ENCODE measurements around the gene TEX28. TPM values are rescaled to one million over a fixed set of nuclear protein-coding genes. Genes with fewer than 3 reads are reported as not detected.

Gene TEX28
- total RNA-seq, 2 experiments from 2014 or later = not detected

DNA sequence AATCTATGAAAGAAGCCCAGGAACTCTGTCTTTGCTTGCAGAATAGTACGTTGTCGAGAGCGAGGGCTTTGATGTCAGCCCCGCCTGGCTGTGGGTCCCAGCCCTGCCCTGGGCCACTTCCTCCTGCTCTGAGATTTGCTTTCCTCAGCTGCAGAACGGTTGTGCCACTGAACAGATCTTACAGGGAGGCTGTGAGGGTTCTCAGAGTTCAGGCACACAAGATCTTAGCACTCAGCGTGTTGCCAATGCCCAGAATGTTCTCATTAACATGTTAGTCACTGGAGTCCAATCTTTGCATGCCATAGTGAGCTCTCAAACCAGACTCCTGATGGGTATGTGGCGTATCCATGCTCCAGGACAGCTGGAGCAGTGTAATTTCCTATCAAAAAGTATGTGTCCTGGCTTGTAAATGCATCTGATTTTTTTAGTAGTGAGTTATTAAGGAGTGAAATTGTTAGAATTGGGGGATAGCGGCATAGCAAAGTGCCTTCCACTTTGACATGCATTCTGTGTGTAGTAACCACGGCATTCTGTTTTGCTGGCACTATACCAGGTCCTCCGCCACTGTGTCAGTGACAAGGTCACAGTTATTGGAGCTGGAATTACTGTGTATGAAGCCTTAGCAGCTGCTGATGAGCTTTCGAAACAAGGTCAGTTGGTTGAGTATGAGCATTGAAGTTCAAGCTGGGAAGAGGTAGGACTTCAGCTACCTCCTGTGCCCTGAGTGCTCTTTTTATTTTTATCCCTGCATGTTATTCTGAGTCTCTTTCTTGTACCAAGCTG lies 32.3 kb upstream of the TEX28 start:
- POLR2A ChIA-PET = no interaction called here
- Mint-ChIP-seq H3K4me3 (peak overlapping the region; percentile 39), H3K4me1 (peaks cover 39% of the 10 kb centered on the region), H3K27ac (peak overlapping the region; percentile 82), H3K27me3 (no peaks in the 10 kb centered on the region), H3K9me3 (ENCODE audit: low read depth) (no peaks in the 10 kb centered on the region), H3K36me3 (ENCODE audit: low read depth) (no peaks in the 10 kb centered on the region)
- intact Hi-C loops (cut with DNase I, micrococcal nuclease) = loop anchor here in 1 of 2 experiments (5.0 kb wide), 1 partner anchor 45 kb away; the partner anchor contains the start of gene FLNA
- DNase-seq (peak; percentile 52), ATAC-seq (peak; percentile 87)
- CTCF ChIA-PET = interaction anchor here (0.7 to 2.4 kb wide), 5 partner anchors 17 to 346 kb away, joined by 3 to 8 read pairs (median 3); no protein-coding TSS in a partner anchor

GRCh38 chrX:154325541-154325940 lies 30.6 kb upstream of the TEX28 start:
- Mint-ChIP-seq H3K27ac (no peak overlapping the region), H3K36me3 (ENCODE audit: low read depth) (no peaks in the 10 kb centered on the region), H3K4me1 (peaks cover 49% of the 10 kb centered on the region), H3K4me3 (no peak overlapping the region), H3K27me3 (no peaks in the 10 kb centered on the region), H3K9me3 (ENCODE audit: low read depth) (no peaks in the 10 kb centered on the region)
- ChIA-PET CTCF (interaction anchor here (2.4 kb wide), 1 partner anchor 17 kb away, joined by 8 read pairs; no protein-coding TSS in a partner anchor), POLR2A (interaction anchor here (1.3 kb wide), 1 partner anchor 11 kb away, joined by 5 read pairs; no protein-coding TSS in a partner anchor)
- DNase-seq (no peak), ATAC-seq (no peak)
- intact Hi-C loops (cut with DNase I, micrococcal nuclease) = loop anchor here in 1 of 2 experiments (5.0 kb wide), 1 partner anchor 47 kb away; the partner anchor contains the start of gene FLNA

GRCh38 chrX:154323537-154323936 lies 28.6 kb upstream of the TEX28 start:
- Mint-ChIP-seq H3K9me3 (ENCODE audit: low read depth) (no peaks in the 10 kb centered on the region), H3K4me1 (peaks cover 43% of the 10 kb centered on the region), H3K36me3 (ENCODE audit: low read depth) (no peaks in the 10 kb centered on the region), H3K27ac (no peak overlapping the region), H3K4me3 (no peak overlapping the region), H3K27me3 (no peaks in the 10 kb centered on the region)
- DNase-seq (no peak), ATAC-seq (no peak)
- POLR2A ChIA-PET = no interaction called here
- intact Hi-C loops (cut with DNase I, micrococcal nuclease) = no loop called here
- CTCF ChIA-PET = interaction anchor here (0.6 kb wide), 1 partner anchor 270 kb away, joined by 3 read pairs; no protein-coding TSS in a partner anchor

DNA sequence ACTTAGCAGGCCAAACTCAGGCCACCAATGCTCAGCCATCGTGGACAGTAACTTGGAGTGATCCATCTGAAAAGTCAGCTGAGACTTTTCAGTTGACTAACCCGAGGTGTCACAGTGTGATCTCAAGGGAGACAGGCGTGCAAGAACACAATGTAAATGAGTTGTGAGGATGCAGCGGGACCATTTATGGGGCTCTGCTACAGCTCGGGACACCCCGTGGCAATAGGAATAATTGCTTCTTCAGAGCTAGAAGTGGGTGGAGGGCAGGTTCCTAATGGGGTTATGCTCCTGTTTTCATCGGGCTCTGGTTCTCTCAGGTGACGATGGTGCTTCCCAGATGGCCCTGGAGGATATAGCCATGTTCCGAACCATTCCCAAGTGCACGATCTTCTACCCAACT lies 28.0 kb upstream of the TEX28 start:
- POLR2A ChIA-PET = no interaction called here
- no peak overlapping the region for H3K4me3 Mint-ChIP-seq
- H3K36me3 Mint-ChIP-seq (ENCODE audit: low read depth) = no peaks in the 10 kb centered on the region
- CTCF ChIA-PET = interaction anchor here (1.0 kb wide), 1 partner anchor 9 kb away, joined by 3 read pairs; no protein-coding TSS in a partner anchor
- no peak overlapping the region for H3K27ac Mint-ChIP-seq
- peaks cover 38% of the 10 kb centered on the region for H3K4me1 Mint-ChIP-seq
- DNase-seq (no peak), ATAC-seq (no peak)
- no peaks in the 10 kb centered on the region for H3K27me3 Mint-ChIP-seq
- no peaks in the 10 kb centered on the region for H3K9me3 Mint-ChIP-seq (ENCODE audit: low read depth)
- intact Hi-C loops (cut with DNase I, micrococcal nuclease) = no loop called here

DNA sequence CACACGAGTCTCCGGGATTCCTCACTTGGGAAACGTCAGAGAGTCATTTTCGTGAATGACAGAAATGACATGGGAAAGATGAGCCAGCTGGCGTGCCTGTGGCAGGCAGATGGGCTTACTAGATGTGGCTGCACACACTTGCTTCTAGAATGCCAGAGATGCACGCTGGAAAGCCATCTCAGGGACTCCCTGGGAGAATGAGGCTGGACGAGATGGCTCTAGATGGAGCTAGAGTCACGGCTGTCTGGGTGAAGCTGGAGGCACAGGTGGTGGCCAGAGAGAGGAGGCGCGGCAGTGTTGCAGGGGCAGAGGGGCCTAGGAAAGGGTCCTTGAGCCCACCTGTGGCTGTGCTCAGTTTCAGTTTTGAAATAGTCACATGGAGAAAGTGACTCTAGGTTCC lies 26.7 kb upstream of the TEX28 start:
- Mint-ChIP-seq H3K36me3 (ENCODE audit: low read depth) (no peaks in the 10 kb centered on the region), H3K27ac (no peak overlapping the region), H3K9me3 (ENCODE audit: low read depth) (no peaks in the 10 kb centered on the region), H3K4me3 (no peak overlapping the region), H3K4me1 (peaks cover 34% of the 10 kb centered on the region), H3K27me3 (no peaks in the 10 kb centered on the region)
- intact Hi-C loops (cut with DNase I, micrococcal nuclease) = no loop called here
- CTCF ChIA-PET = no interaction called here
- DNase-seq (peak; percentile 27), ATAC-seq (peak; percentile 47)
- POLR2A ChIA-PET = no interaction called here

DNA sequence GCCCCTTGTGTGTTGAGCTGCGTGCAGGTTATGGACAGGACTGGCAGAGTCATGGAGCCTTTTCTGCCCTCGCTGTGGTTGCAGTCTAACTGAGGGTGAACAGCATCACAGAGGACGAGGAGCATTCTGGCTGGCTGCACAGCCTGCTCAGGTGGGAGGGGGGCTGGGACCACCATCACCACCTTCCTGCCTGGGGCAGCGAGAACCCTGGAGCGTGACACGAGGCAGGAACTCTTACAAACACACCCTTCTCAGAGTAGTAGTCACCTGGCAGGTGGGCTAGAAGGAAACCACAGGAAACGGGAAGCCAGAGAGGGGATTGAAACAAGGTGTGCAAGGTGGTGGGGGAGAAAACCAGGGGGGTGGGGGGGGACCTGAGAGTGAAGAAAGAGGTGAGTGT lies 26.2 kb upstream of the TEX28 start:
- intact Hi-C loops (cut with DNase I, micrococcal nuclease) = no loop called here
- H3K27ac Mint-ChIP-seq = no peak overlapping the region
- ChIA-PET CTCF (no interaction called here), POLR2A (no interaction called here)
- H3K4me3 Mint-ChIP-seq = no peak overlapping the region
- no peak for DNase-seq
- H3K4me1 Mint-ChIP-seq = peaks cover 29% of the 10 kb centered on the region
- no peak for ATAC-seq
- H3K36me3 Mint-ChIP-seq (ENCODE audit: low read depth) = no peaks in the 10 kb centered on the region
- H3K9me3 Mint-ChIP-seq (ENCODE audit: low read depth) = no peaks in the 10 kb centered on the region
- H3K27me3 Mint-ChIP-seq = no peaks in the 10 kb centered on the region

- no peak for DNase-seq
- ATAC-seq = no peak
- H3K36me3 Mint-ChIP-seq (ENCODE audit: low read depth) = no peaks in the 10 kb centered on the region
- H3K27ac Mint-ChIP-seq = no peak overlapping the region
- H3K4me3 Mint-ChIP-seq = no peak overlapping the region
- H3K4me1 Mint-ChIP-seq = peaks cover 22% of the 10 kb centered on the region
- H3K27me3 Mint-ChIP-seq = no peaks in the 10 kb centered on the region
- no peaks in the 10 kb centered on the region for H3K9me3 Mint-ChIP-seq (ENCODE audit: low read depth)
- intact Hi-C loops (cut with DNase I, micrococcal nuclease) = no loop called here
- ChIA-PET CTCF (no interaction called here), POLR2A (no interaction called here)
These were observed 25.5 kb upstream of the TEX28 start for GRCh38 chrX:154320406-154320805.

DNA sequence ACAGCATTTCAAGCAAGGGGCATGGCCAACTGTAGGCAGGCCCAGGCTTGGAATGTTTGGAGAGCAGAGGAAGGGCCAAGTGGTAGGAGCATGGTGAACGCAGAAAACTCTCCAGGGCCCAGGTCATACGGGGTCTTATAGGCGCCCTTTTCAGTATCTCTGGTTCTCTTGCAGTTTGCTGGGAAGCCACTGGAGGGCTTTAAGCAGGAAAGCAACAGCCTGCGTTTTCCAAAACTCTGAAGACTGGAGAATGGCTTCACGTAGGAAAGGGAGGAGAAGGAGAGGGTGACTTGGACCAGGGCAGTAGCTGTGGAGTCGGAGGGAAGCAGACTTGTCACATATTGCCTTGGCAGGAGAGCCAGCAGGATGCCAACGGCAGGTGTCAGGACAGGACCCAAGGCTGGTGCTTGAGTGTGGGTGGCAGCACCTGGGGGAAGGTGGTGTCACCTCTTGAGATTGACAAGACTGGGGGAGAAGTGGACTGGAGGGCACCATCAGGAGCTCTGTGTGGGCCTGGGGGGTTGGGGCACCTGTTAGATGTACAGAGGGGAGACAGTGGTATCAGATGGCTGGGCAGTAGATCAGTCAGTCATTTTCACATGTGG lies 22.6 kb upstream of the TEX28 start:
- H3K36me3 Mint-ChIP-seq (ENCODE audit: low read depth) = no peaks in the 10 kb centered on the region
- CTCF ChIA-PET = interaction anchor here (0.7 kb wide), 3 partner anchors 10 to 119 kb away, joined by 3 read pairs; no protein-coding TSS in a partner anchor
- H3K27me3 Mint-ChIP-seq = no peaks in the 10 kb centered on the region
- ATAC-seq (no peak), DNase-seq (peak; percentile 18)
- intact Hi-C loops (cut with DNase I, micrococcal nuclease) = no loop called here
- no peak overlapping the region for H3K4me3 Mint-ChIP-seq
- no peaks in the 10 kb centered on the region for H3K9me3 Mint-ChIP-seq (ENCODE audit: low read depth)
- peaks cover 46% of the 10 kb centered on the region for H3K4me1 Mint-ChIP-seq
- no peak overlapping the region for H3K27ac Mint-ChIP-seq
- POLR2A ChIA-PET = no interaction called here

- Mint-ChIP-seq H3K27me3 (no peaks in the 10 kb centered on the region), H3K4me1 (peaks cover 52% of the 10 kb centered on the region), H3K36me3 (ENCODE audit: low read depth) (no peaks in the 10 kb centered on the region), H3K4me3 (no peak overlapping the region), H3K27ac (no peak overlapping the region), H3K9me3 (ENCODE audit: low read depth) (no peaks in the 10 kb centered on the region)
- POLR2A ChIA-PET = no interaction called here
- DNase-seq (no peak), ATAC-seq (no peak)
- CTCF ChIA-PET = no interaction called here
- intact Hi-C loops (cut with DNase I, micrococcal nuclease) = no loop called here
These were observed 20.5 kb upstream of the TEX28 start for GRCh38 chrX:154315416-154315815.

DNA sequence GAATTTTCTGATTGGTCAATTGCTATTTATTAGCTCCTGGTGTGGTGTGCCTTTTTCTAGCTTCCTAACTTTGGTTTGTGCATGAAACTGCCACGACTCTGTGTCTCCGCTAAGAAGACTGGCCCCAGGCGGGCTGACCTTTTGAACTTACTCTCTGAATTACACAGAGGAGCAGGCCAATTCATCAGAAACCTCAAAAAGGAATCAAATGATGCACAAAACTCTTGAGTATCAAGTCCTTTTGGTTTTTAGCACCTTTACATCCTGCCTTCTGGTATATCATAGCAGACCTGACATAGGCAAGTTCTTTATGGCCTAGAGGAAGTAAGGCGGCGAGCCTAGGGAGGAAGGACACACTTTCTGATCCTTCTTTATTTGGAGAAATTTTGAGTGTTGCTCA lies 18.2 kb upstream of the TEX28 start:
- ChIA-PET POLR2A (no interaction called here), CTCF (interaction anchor here (0.7 kb wide), 1 partner anchor 293 kb away, joined by 4 read pairs; the partner anchor contains the start of gene IRAK1)
- H3K4me3 Mint-ChIP-seq = peak overlapping the region; percentile 4
- H3K27me3 Mint-ChIP-seq = no peaks in the 10 kb centered on the region
- intact Hi-C loops (cut with DNase I, micrococcal nuclease) = no loop called here
- peak overlapping the region; percentile 78 for H3K27ac Mint-ChIP-seq
- no peaks in the 10 kb centered on the region for H3K9me3 Mint-ChIP-seq (ENCODE audit: low read depth)
- H3K36me3 Mint-ChIP-seq (ENCODE audit: low read depth) = no peaks in the 10 kb centered on the region
- ATAC-seq (peak; percentile 81), DNase-seq (peak; percentile 64)
- peaks cover 60% of the 10 kb centered on the region for H3K4me1 Mint-ChIP-seq

GRCh38 chrX:154312116-154312515 lies 17.2 kb upstream of the TEX28 start:
- Mint-ChIP-seq H3K27me3 (no peaks in the 10 kb centered on the region), H3K9me3 (ENCODE audit: low read depth) (no peaks in the 10 kb centered on the region), H3K36me3 (ENCODE audit: low read depth) (no peaks in the 10 kb centered on the region), H3K4me3 (no peak overlapping the region), H3K4me1 (peaks cover 61% of the 10 kb centered on the region), H3K27ac (no peak overlapping the region)
- ChIA-PET POLR2A (no interaction called here), CTCF (interaction anchor here (0.9 kb wide), 1 partner anchor 345 kb away, joined by 4 read pairs; no protein-coding TSS in a partner anchor)
- intact Hi-C loops (cut with DNase I, micrococcal nuclease) = no loop called here
- ATAC-seq (no peak), DNase-seq (no peak)

Data from activated CD4-positive, alpha-beta T cell treated with anti-CD3 and anti-CD28 coated beads for 36 hours (primary cell).